Ishikawa (cell line): Measurements from ENCODE around the gene CYP2C18.

Experiments used
- CEBPB ChIP-seq: IDR thresholded peaks from 2 replicates; pipeline ENCODE4 v1.6.1; 2012
- CREB1 ChIP-seq: IDR thresholded peaks from 2 replicates; pipeline ENCODE4 v1.6.1; 2012; ENCODE audit warnings: low read depth
- EGR1 ChIP-seq: IDR thresholded peaks from 2 replicates; pipeline ENCODE4 v1.6.1; 2012
- MAX ChIP-seq: IDR thresholded peaks from 2 replicates; pipeline ENCODE4 v1.6.1; 2012
- NFIC ChIP-seq: IDR thresholded peaks from 2 replicates; pipeline ENCODE4 v1.6.1; 2012
- RAD21 ChIP-seq: IDR thresholded peaks from 2 replicates; pipeline ENCODE4 v1.6.1; 2012; ENCODE audit warnings: low read depth
- REST ChIP-seq: IDR thresholded peaks from 2 replicates; pipeline ENCODE4 v1.6.1; 2012; ENCODE audit warnings: low read depth, mild to moderate bottlenecking
- TAF1 ChIP-seq: IDR thresholded peaks from 2 replicates; pipeline ENCODE4 v1.6.1; 2012; ENCODE audit warnings: low read depth, mild to moderate bottlenecking
- TCF12 ChIP-seq: IDR thresholded peaks from 2 replicates; pipeline ENCODE4 v1.6.1; 2012; ENCODE audit warnings: low read depth
- YY1 ChIP-seq: IDR thresholded peaks from 2 replicates; pipeline ENCODE4 v1.6.1; 2012; ENCODE audit warnings: low read depth

GRCh38 chr10:94677691-94678090 is 5.8 kb upstream of the CYP2C18 start:
- TF ChIP-seq EGR1 (no peak), REST (no peak), YY1 (no peak), MAX (no peak), TCF12 (no peak), TAF1 (no peak), CREB1 (no peak), RAD21 (no peak), NFIC (no peak), CEBPB (no peak)
